GM04504 (cell line): ENCODE measurements around the gene DPP6.
A peak's percentile ranks its signal among the peaks of the same experiment; 100 is the strongest.

Source experiments
- DNase-seq: peaks from one replicate; pipeline ENCODE4 v3.0.0-alpha.2; 2012; ENCODE audit warnings: low read depth

Gene DPP6

GRCh38 chr7:154451480-154452457, 399.6 kb downstream of the DPP6 start:
- no peak for DNase-seq

GRCh38 chr7:154463794-154464193, 411.6 kb downstream of the DPP6 start:
- no peak for DNase-seq

- DNase-seq = no peak
Measured at GRCh38 chr7:154469652-154470051, 417.5 kb downstream of the DPP6 start.

GRCh38 chr7:154472343-154472742, 420.1 kb downstream of the DPP6 start:
- DNase-seq = no peak

GRCh38 chr7:154473360-154473759, 421.2 kb downstream of the DPP6 start:
- no peak for DNase-seq

- no peak for DNase-seq
Measured at GRCh38 chr7:154474903-154475520, 422.8 kb downstream of the DPP6 start.

- no peak for DNase-seq
Measured at GRCh38 chr7:154475864-154476263, 423.7 kb downstream of the DPP6 start.

- DNase-seq = no peak
Measured at GRCh38 chr7:154480817-154481216, 428.6 kb downstream of the DPP6 start.

GRCh38 chr7:154482863-154483262, 430.7 kb downstream of the DPP6 start:
- no peak for DNase-seq

GRCh38 chr7:154484406-154484805, 432.2 kb downstream of the DPP6 start:
- no peak for DNase-seq

- no peak for DNase-seq
Measured at GRCh38 chr7:154484943-154485342, 432.7 kb downstream of the DPP6 start.

- DNase-seq = no peak
Measured at GRCh38 chr7:154489897-154490296, 437.7 kb downstream of the DPP6 start.

GRCh38 chr7:154493594-154493993, 441.4 kb downstream of the DPP6 start:
- no peak for DNase-seq

- no peak for DNase-seq
Measured at GRCh38 chr7:154497751-154498150, 445.6 kb downstream of the DPP6 start.

- peak; percentile 1 for DNase-seq
Measured at GRCh38 chr7:154503962-154504550, 451.9 kb downstream of the DPP6 start.

- no peak for DNase-seq
Measured at GRCh38 chr7:154504918-154505317, 452.7 kb downstream of the DPP6 start.

- no peak for DNase-seq
Measured at GRCh38 chr7:154505362-154505761, 453.2 kb downstream of the DPP6 start.

GRCh38 chr7:154509192-154509591, 457.0 kb downstream of the DPP6 start:
- no peak for DNase-seq

GRCh38 chr7:154512121-154512833, 460.1 kb downstream of the DPP6 start:
- no peak for DNase-seq

- DNase-seq = no peak
Measured at GRCh38 chr7:154517768-154518167, 465.6 kb downstream of the DPP6 start.

- DNase-seq = no peak
Measured at GRCh38 chr7:154519229-154519628, 467.0 kb downstream of the DPP6 start.

GRCh38 chr7:154530136-154530535, 477.9 kb downstream of the DPP6 start:
- DNase-seq = no peak
